IMR-90 (cell line): ENCODE measurements around the gene ELL2. TPM values are rescaled to one million over a fixed set of nuclear protein-coding genes. Genes with fewer than 3 reads are reported as not detected.

Experiments
- ATAC-seq: fragments of 200-7000 bp; cut with Tn5 transposase; 2 replicates; pipeline ENCODE4 v1.9.1; 2020; ENCODE audit warnings: low read depth, mild to moderate bottlenecking, moderate library complexity
- BruUV-seq: library from RNA; stranded (reverse); fragments of 400-500 nt; replicated peaks from 2 replicates; lab custom pipeline; 2021; lab: Mats Ljungman, UMichigan
- CTCF ChIA-PET: fragments of 300-600 bp; formaldehyde crosslinking; extraction: SDS; loops from one replicate; lab custom pipeline; 2021; ENCODE audit warnings: antibody characterized with exemption; lab: Yijun Ruan, JAX
- POLR2A ChIA-PET: fragments of 300-600 bp; sonication (Branson Sonifier 250); formaldehyde crosslinking; loops from one replicate; lab custom pipeline; 2022; ENCODE audit warnings: antibody characterized with exemption; ENCODE audit not compliant: unreplicated experiment; lab: Charles Lee
- DNase-seq: peaks from one replicate; pipeline ENCODE4 v3.0.0; 2013
- H2AFZ ChIP-seq: replicated peaks from 2 replicates; pipeline ENCODE3; 2013; ENCODE audit warnings: low read length, mild to moderate bottlenecking; ENCODE audit not compliant: poor library complexity
- H2AK5ac ChIP-seq: 2 replicates; pipeline ENCODE4 v1.6.1; 2013; ENCODE audit warnings: low read depth, low read length, inconsistent platforms
- H2AK9ac ChIP-seq: replicated peaks from 2 replicates; pipeline ENCODE3; 2013; ENCODE audit warnings: mild to moderate bottlenecking, low read depth, low read length, moderate library complexity; ENCODE audit not compliant: poor library complexity
- H2BK120ac ChIP-seq: 2 replicates; pipeline ENCODE4 v1.6.1; 2013; ENCODE audit warnings: low read depth, low read length, inconsistent platforms
- H2BK15ac ChIP-seq: 3 replicates; pipeline ENCODE4 v1.6.1; 2013; ENCODE audit warnings: low read depth, low read length, inconsistent platforms
- H2BK20ac ChIP-seq: 2 replicates; pipeline ENCODE4 v1.6.1; 2013; ENCODE audit warnings: low read depth, mild to moderate bottlenecking, inconsistent platforms, low read length, moderate library complexity
- H2BK5ac ChIP-seq: 2 replicates; pipeline ENCODE4 v1.6.1; 2013; ENCODE audit warnings: mild to moderate bottlenecking, low read depth, low read length, inconsistent platforms; ENCODE audit not compliant: poor library complexity, severe bottlenecking
- H3K14ac ChIP-seq: replicated peaks from 2 replicates; pipeline ENCODE4 v1.6.1; 2013; ENCODE audit warnings: low read depth, low read length, inconsistent platforms
- H3K18ac ChIP-seq: 2 replicates; pipeline ENCODE4 v1.6.1; 2013; ENCODE audit warnings: low read depth, low read length, control low read depth
- H3K23ac ChIP-seq: 2 replicates; pipeline ENCODE4 v1.6.1; 2013; ENCODE audit warnings: low read depth, low read length, inconsistent platforms
- H3K27ac ChIP-seq: 2 replicates; pipeline ENCODE4 v1.5.1; 2013; ENCODE audit warnings: mild to moderate bottlenecking, control low read depth, low read length; ENCODE audit not compliant: insufficient read depth
- H3K27me3 ChIP-seq: 2 replicates; pipeline ENCODE4 v1.6.1; 2013; ENCODE audit warnings: low read length; ENCODE audit not compliant: control insufficient read depth, insufficient read depth
- H3K36me3 ChIP-seq: 2 replicates; pipeline ENCODE4 v1.6.1; 2013; ENCODE audit warnings: low read length, mixed read lengths; ENCODE audit not compliant: control insufficient read depth, insufficient read depth
- H3K4ac ChIP-seq: 2 replicates; pipeline ENCODE4 v1.6.1; 2013; ENCODE audit warnings: low read depth, low read length, inconsistent platforms
- H3K4me1 ChIP-seq: 2 replicates; pipeline ENCODE4 v1.6.1; 2013; ENCODE audit warnings: low read length, mixed read lengths; ENCODE audit not compliant: control insufficient read depth, insufficient read depth
- H3K4me2 ChIP-seq: 2 replicates; pipeline ENCODE4 v1.6.1; 2013; ENCODE audit warnings: low read depth, mild to moderate bottlenecking, control low read depth, low read length, moderate library complexity
- H3K4me3 ChIP-seq: 2 replicates; pipeline ENCODE4 v1.5.1; 2013; ENCODE audit warnings: low read depth, mild to moderate bottlenecking, control low read depth, low read length, moderate library complexity; ENCODE audit not compliant: insufficient read depth
- H3K56ac ChIP-seq: 2 replicates; pipeline ENCODE4 v1.6.1; 2013; ENCODE audit warnings: low read length, inconsistent platforms; ENCODE audit not compliant: insufficient read depth; ENCODE audit errors: extremely low read depth
- H3K79me1 ChIP-seq, 2 experiments: 2 replicates each; pipeline ENCODE4 v1.6.1; 2013; ENCODE audit warnings: low read length in 2 of 2, inconsistent platforms in 1 of 2, low read depth in 1 of 2
- H3K9ac ChIP-seq: 2 replicates; pipeline ENCODE4 v1.6.1; 2013; ENCODE audit warnings: low read depth, low read length, control low read depth
- H3K9me1 ChIP-seq: 2 replicates; pipeline ENCODE4 v1.6.1; 2013; ENCODE audit warnings: low read length, inconsistent platforms; ENCODE audit not compliant: insufficient read depth
- H3K9me3 ChIP-seq: 2 replicates; pipeline ENCODE4 v1.6.1; 2013; ENCODE audit warnings: low read length; ENCODE audit not compliant: control insufficient read depth, insufficient read depth
- H4K20me1 ChIP-seq: 2 replicates; pipeline ENCODE4 v1.6.1; 2013; ENCODE audit warnings: low read length, inconsistent platforms; ENCODE audit not compliant: insufficient read depth
- H4K5ac ChIP-seq: 2 replicates; pipeline ENCODE4 v1.6.1; 2013; ENCODE audit warnings: mild to moderate bottlenecking, low read depth, low read length, control low read depth
- H4K8ac ChIP-seq, 2 experiments: 2 replicates each; pipeline ENCODE4 v1.6.1; 2013; ENCODE audit warnings: low read depth in 2 of 2, low read length in 2 of 2, control low read depth in 1 of 2, inconsistent platforms in 1 of 2
- H4K91ac ChIP-seq: 2 replicates; pipeline ENCODE4 v1.6.1; 2013; ENCODE audit warnings: low read depth, low read length, inconsistent platforms; ENCODE audit not compliant: insufficient read depth
- BHLHE40 ChIP-seq: fragments of 150-350 bp; IDR thresholded peaks from 2 replicates; pipeline ENCODE4 v1.6.1; 2016; ENCODE audit warnings: mild to moderate bottlenecking, low read depth, low read length
- CEBPB ChIP-seq: IDR thresholded peaks from 2 replicates; pipeline ENCODE4 v1.6.1; 2012; ENCODE audit warnings: low read depth, low read length, improper control_type of control experiment
- CHD1 ChIP-seq: IDR thresholded peaks from 2 replicates; pipeline ENCODE4 v1.6.1; 2012; ENCODE audit warnings: low read depth, low read length, improper control_type of control experiment
- FOS ChIP-seq: fragments of 150-350 bp; IDR thresholded peaks from 2 replicates; pipeline ENCODE4 v1.6.1; 2016; ENCODE audit warnings: low read depth, low read length
- MAFK ChIP-seq: IDR thresholded peaks from 2 replicates; pipeline ENCODE4 v1.6.1; 2012; ENCODE audit warnings: low read depth, low read length, improper control_type of control experiment
- MAZ ChIP-seq: IDR thresholded peaks from 2 replicates; pipeline ENCODE4 v1.6.1; 2012; ENCODE audit warnings: low read depth, mild to moderate bottlenecking, low read length, improper control_type of control experiment, moderate library complexity, borderline replicate concordance
- MXI1 ChIP-seq: IDR thresholded peaks from 2 replicates; pipeline ENCODE4 v1.6.1; 2012; ENCODE audit warnings: low read depth, mild to moderate bottlenecking, low read length, moderate library complexity, borderline replicate concordance
- NFE2L2 ChIP-seq: fragments of 150-350 bp; IDR thresholded peaks from 2 replicates; pipeline ENCODE4 v1.6.1; 2016; ENCODE audit warnings: low read depth, mild to moderate bottlenecking, low read length
- POLR2A ChIP-seq: IDR thresholded peaks from 2 replicates; pipeline ENCODE4 v1.6.1; 2012; ENCODE audit warnings: mild to moderate bottlenecking, low read depth, low read length
- RAD21 ChIP-seq: IDR thresholded peaks from 2 replicates; pipeline ENCODE4 v1.6.1; 2012; ENCODE audit warnings: low read length, improper control_type of control experiment
- RCOR1 ChIP-seq: IDR thresholded peaks from 2 replicates; pipeline ENCODE4 v1.6.1; 2012; ENCODE audit warnings: mild to moderate bottlenecking, low read length, improper control_type of control experiment; ENCODE audit not compliant: insufficient replicate concordance
- RFX5 ChIP-seq: IDR thresholded peaks from 2 replicates; pipeline ENCODE4 v1.8.0; 2012; ENCODE audit warnings: low read depth, mild to moderate bottlenecking, low read length, moderate library complexity
- SMC3 ChIP-seq: fragments of 150-350 bp; IDR thresholded peaks from 2 replicates; pipeline ENCODE4 v1.6.1; 2016; ENCODE audit warnings: low read depth, mild to moderate bottlenecking, antibody characterized with exemption, low read length, moderate library complexity
- WGBS, 2 experiments: methylation state at CpG; one replicate each; pipeline versions ENCODE4 v1.1.5 to v1.1.7; 2013; ENCODE audit warnings: missing lambda C conversion rate in 2 of 2; ENCODE audit not compliant: insufficient read length in 1 of 2; ENCODE audit errors: extremely low coverage in 2 of 2; 5-methylcytosine and 5-hydroxymethylcytosine counted together
- dilution Hi-C: fragments of 300-500 bp; cut with HindIII; formaldehyde crosslinking; loops from one replicate; pipeline ENCODE4 v1.14.3; 2018; ENCODE audit warnings: low sequenced_read_pairs; ENCODE audit not compliant: unreplicated experiment
- in situ Hi-C: fragments of 300-500 bp; cut with MboI; formaldehyde crosslinking; loops from 3 replicates; pipeline ENCODE4 v1.14.3; 2019; ENCODE audit warnings: low sequenced_read_pairs, inconsistent platforms, mixed read lengths
- intact Hi-C: fragments of 100-400 bp; cut with micrococcal nuclease; formaldehyde crosslinking; loops from 2 replicates; pipeline ENCODE4 v1.10.0; 2022
- polyA plus RNA-seq, 3 experiments: library from polyadenylated mRNA; depleted of rRNA; stranded (reverse); fragments of >200 nt; gene quantifications; 2 replicates each; pipeline ENCODE4 v1.2.3, GENCODE V29; 2012; ENCODE audit warnings: low replicate concordance in 1 of 3
- total RNA-seq: library from RNA; depleted of rRNA; stranded (reverse); fragments of >200 nt; gene quantifications from 2 replicates; pipeline ENCODE4 v1.2.3, GENCODE V29; 2012
- TF ChIP-seq, protein P1 (sequence below): conservative IDR thresholded peaks from 2 replicates; pipeline ENCODE4 v1.5.1; 2012; ENCODE audit warnings: mild to moderate bottlenecking, low read depth, low read length, improper control_type of control experiment
- TF ChIP-seq, protein P2 (sequence below): fragments of 150-350 bp; IDR thresholded peaks from 2 replicates; pipeline ENCODE4 v1.6.1; 2017; ENCODE audit warnings: mild to moderate bottlenecking, antibody characterized with exemption, low read length, low read depth
- TF ChIP-seq, protein P3 (sequence below): fragments of 150-350 bp; IDR thresholded peaks from 2 replicates; pipeline ENCODE4 v1.6.1; 2016; ENCODE audit warnings: low read depth, mild to moderate bottlenecking, low read length, moderate library complexity, borderline replicate concordance

Gene ELL2
- total and polyA plus RNA-seq, 2 of the 4 experiments (the other 2 are of a cell fraction), result 61.4 to 92.5 TPM

DNA sequence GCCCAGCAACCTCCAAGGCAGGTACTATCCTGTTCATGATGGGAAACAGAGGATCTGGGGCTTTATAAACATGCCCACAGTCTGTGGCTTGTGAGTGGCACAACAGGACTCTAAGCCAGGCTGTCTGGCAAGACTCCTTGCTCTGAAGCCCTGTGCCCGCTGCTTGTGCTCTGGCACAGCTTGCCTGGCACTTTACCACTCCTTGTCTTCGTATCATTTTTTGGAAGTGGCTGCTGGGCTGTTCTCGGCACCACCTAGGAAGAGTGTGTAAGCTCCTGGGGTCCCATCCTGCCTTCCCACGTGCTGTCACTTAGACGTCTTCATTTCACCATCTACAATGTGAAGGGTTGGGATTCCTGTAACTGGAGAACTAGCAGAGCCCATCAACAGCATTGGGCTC, 79.8 kb downstream of the ELL2 start:
- Histone ChIP-seq H3K14ac (peak overlapping the region; percentile 35), H3K23ac (0 out of 2 replicates have a peak overlapping the region, but pooled peaks have one; percentile 8), H4K8ac (peak overlapping the region in 1 of 2 experiments; percentile 42; a peak in 1 of 4 replicates), H2AK5ac (no peak overlapping the region), H4K5ac (peak overlapping the region; percentile 2; the same call in 1 of the 2 replicates), H3K9me3 (no peaks in the 10 kb centered on the region), H3K18ac (no peak overlapping the region), H3K9me1 (peaks cover 20% of the 10 kb centered on the region), H3K4me1 (peaks cover 14% of the 10 kb centered on the region), H2BK15ac (no peak overlapping the region), H2BK20ac (no peak overlapping the region), H2BK5ac (peak overlapping the region; percentile 21), H4K91ac (no peak overlapping the region), H3K36me3 (peaks cover 18% of the 10 kb centered on the region), H2AFZ (peak overlapping the region; percentile 38), H3K9ac (no peak overlapping the region), H2AK9ac (peak overlapping the region; percentile 11), H4K20me1 (no peaks in the 10 kb centered on the region), H3K79me1 (peaks cover 9 to 30% of the 10 kb centered on the region in 2 experiments; a peak in 3 of 4 replicates), H3K4ac (peak overlapping the region; percentile 37; the same call in 1 of the 2 replicates), H3K27me3 (no peaks in the 10 kb centered on the region), H3K56ac (no peak overlapping the region), H3K27ac (no peak overlapping the region), H3K4me2 (no peak overlapping the region), H3K4me3 (no peak overlapping the region), H2BK120ac (no peak overlapping the region)
- WGBS, 2 experiments, result no CpG with 5 or more reads among the region's 5 CpGs
- in situ Hi-C loops, result no loop called here
- no peak for ATAC-seq
- CTCF ChIA-PET, result interaction anchor here (0.6 kb wide), 1 partner anchor 246 kb away, joined by 3 read pairs; no protein-coding TSS in a partner anchor
- no peak for TF ChIP-seq MAFK
- TF ChIP-seq, protein P1, sequence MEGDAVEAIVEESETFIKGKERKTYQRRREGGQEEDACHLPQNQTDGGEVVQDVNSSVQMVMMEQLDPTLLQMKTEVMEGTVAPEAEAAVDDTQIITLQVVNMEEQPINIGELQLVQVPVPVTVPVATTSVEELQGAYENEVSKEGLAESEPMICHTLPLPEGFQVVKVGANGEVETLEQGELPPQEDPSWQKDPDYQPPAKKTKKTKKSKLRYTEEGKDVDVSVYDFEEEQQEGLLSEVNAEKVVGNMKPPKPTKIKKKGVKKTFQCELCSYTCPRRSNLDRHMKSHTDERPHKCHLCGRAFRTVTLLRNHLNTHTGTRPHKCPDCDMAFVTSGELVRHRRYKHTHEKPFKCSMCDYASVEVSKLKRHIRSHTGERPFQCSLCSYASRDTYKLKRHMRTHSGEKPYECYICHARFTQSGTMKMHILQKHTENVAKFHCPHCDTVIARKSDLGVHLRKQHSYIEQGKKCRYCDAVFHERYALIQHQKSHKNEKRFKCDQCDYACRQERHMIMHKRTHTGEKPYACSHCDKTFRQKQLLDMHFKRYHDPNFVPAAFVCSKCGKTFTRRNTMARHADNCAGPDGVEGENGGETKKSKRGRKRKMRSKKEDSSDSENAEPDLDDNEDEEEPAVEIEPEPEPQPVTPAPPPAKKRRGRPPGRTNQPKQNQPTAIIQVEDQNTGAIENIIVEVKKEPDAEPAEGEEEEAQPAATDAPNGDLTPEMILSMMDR, result no peak
- TF ChIP-seq NFE2L2, result no peak
- no peak for TF ChIP-seq FOS
- TF ChIP-seq BHLHE40, result no peak
- no peak for TF ChIP-seq RFX5
- TF ChIP-seq POLR2A, result no peak; the same call in 1 of the 2 replicates
- TF ChIP-seq, protein P2, sequence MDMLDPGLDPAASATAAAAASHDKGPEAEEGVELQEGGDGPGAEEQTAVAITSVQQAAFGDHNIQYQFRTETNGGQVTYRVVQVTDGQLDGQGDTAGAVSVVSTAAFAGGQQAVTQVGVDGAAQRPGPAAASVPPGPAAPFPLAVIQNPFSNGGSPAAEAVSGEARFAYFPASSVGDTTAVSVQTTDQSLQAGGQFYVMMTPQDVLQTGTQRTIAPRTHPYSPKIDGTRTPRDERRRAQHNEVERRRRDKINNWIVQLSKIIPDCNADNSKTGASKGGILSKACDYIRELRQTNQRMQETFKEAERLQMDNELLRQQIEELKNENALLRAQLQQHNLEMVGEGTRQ, result no peak
- TF ChIP-seq RAD21, result no peak
- no peak for TF ChIP-seq MAZ
- TF ChIP-seq CEBPB, result no peak
- TF ChIP-seq, protein P3, sequence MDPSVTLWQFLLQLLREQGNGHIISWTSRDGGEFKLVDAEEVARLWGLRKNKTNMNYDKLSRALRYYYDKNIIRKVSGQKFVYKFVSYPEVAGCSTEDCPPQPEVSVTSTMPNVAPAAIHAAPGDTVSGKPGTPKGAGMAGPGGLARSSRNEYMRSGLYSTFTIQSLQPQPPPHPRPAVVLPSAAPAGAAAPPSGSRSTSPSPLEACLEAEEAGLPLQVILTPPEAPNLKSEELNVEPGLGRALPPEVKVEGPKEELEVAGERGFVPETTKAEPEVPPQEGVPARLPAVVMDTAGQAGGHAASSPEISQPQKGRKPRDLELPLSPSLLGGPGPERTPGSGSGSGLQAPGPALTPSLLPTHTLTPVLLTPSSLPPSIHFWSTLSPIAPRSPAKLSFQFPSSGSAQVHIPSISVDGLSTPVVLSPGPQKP, result no peak
- TF ChIP-seq CHD1, result no peak
- no peak for TF ChIP-seq RCOR1
- TF ChIP-seq MXI1, result no peak
- no peak for TF ChIP-seq SMC3
- dilution Hi-C loops, result no loop called here
- intact Hi-C loops, result no loop called here
- POLR2A ChIA-PET, result no interaction called here
- BruUV-seq, result no TSS peak
- no peak for DNase-seq
